HG02970 (cell line): Measurements from ENCODE around the gene AQP6.

ENCODE experiments used
- ATAC-seq: cut with Tn5 transposase; IDR thresholded peaks from one replicate; pipeline ENCODE4 v1.9.1; 2021; ENCODE audit warnings: mild to moderate bottlenecking, moderate library complexity, moderate number of reproducible peaks; ENCODE audit not compliant: unreplicated experiment, low FRiP score

AQP6 gene, protein sequence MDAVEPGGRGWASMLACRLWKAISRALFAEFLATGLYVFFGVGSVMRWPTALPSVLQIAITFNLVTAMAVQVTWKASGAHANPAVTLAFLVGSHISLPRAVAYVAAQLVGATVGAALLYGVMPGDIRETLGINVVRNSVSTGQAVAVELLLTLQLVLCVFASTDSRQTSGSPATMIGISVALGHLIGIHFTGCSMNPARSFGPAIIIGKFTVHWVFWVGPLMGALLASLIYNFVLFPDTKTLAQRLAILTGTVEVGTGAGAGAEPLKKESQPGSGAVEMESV

DNA sequence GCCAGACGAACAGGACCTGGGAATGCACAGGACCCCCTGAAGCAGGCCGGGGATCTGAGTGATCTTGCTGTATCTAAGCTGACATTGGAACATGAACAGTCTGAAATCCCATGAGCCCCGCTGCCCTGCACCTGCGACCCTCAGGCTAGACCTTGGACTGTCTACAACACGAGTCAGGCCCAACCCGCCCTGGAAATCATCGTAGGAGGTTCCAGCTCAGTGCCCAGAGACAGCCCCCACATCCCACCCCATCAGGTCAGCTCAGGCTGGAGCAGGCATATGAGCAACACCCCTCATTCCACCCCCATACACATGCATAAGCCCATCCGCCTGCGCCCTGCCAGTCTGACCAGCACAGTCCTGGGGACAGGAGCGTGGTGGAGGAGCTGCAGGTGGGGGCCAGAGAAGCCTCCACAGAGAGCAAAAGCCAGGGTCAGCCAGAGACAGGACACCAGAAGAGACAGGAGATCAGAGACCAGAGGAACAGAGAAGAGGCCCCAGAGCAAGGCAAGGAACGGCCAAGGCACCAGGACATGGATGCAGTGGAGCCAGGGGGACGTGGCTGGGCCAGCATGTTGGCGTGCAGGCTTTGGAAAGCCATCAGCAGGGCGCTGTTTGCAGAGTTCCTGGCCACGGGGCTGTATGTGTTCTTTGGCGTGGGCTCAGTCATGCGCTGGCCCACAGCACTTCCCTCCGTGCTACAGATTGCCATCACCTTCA lies at the start of gene AQP6:
AQP6 (plus strand) TSS at position 307 of the 720 bp plus-strand sequence; CDS start at position 534, 227 bp downstream.
- no peak for ATAC-seq

DNA sequence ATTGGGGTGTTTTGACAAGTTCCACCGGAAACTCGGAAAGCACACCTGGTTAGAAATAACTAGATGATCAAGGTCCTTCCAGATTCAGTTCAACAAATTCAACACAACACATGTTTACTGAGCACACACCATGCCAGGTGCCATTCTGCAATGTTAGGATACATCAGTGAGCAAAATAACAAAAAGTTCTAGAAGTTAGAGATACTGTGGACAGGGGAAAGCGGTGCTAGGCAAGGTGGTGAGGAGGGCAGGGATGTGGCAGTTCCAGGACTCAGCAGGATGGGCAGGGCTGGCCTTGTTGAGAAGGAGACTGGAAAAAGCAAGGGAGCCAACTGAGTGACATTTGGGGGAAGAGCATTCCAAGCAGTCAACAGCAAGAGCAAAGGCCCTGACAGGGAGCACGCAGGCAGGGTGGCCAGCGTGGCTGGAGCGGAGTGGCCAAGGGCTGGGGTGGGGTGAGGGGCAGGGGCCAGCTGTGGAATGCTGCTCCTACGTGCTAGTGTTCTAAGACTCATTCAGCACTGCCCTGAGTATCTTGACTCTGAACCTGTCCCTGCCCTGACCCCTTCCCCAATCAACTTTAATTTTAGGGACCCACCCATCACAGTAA lies 49.6 kb upstream of the AQP6 start:
- ATAC-seq, result no peak

DNA sequence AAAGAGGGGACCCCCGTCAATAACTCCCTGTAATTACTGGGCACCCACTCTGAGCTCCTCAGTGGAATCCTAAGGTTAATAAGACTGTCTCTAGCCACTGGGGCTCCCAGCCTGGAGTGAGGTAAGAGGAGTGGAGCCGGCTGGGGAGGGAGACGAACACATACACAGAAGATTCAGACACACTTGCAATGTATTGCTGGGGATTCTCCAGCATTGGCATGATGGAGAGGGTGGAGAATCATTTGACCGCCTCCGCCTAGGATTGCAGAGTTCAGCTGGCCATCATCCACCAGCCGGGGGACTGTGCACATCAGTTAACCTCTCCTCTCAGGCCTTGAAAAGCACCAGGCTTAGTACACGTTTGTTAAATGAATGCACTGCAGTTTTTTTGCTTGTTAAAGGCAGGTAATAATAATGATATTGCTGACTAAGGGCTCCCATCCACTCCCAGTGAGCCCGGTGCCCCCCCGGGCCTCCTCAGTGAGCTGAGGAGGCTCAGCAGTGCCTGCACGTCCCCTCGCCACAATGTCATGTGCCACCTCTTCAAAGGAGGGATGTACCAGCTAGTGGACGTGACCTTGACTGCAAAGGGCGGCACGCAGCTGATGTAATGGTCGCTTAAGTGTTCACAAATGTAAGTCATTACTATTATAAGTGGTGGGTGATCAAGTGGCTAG lies 48.7 kb upstream of the AQP6 start:
- no peak for ATAC-seq

DNA sequence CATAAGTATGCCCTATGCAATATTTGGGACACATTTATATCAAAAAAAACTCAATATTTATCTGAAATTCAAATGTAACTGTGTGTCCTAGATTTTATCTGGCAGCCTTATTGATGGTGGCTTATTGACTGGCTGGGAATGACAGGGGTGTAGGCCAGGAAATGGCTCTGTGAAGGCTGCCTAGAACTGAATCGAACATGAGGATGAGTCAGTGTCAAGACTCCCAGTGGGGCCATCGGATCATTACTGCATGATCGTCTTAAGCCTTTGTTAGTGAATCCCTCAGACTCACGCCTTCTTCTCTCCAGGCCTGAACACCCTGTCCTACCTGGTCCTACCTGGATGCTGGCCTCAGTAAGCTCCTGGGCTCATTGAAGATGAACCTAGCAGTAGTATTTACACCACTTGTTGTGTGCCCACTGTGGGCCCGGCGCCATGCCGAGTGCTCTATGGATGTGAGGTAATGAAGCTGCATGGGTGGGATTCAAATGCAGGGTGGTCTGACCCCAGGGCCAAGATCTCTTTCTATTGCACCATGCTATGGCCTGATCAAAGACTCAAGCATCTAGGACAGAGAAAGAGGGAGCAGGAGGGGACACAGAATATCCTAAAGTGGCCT lies 48.0 kb upstream of the AQP6 start:
- ATAC-seq, result no peak

DNA sequence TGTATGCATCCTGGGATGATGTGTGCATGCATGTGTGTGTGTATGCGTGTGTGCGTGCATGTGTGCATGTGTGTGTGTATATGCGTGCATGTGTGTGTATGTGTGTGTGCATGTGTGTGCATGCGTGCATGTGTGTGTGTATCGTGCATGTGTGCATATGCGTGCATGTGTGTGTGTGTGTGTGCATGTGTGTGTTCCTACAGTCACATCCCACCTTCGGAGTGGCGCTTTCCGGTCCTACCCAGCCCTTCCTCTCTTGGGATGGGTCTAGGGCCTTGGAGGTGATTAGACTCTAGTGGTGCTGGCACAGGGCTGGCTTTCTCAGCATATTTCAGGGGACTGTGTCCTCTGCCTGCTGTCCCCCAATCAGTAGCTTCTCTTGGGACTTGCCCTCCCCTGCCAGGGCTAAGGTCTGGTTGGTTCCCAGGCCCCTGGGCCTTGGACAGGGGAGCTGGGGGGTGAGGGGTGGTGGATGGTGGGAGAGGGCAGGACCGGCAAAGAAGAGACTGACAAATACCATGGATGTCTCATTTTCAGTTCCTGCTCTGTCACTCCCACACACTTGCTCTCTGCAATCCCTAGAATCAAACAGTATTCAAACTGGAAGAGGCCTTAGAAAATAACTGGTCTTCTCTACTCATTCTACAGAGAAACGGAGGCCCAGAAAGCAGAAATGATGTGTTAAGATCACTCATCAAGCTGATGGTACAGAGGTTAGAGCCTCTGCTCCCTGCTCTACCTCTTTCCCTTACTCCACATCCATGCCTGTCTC lies 47.1 kb upstream of the AQP6 start:
- no peak for ATAC-seq

DNA sequence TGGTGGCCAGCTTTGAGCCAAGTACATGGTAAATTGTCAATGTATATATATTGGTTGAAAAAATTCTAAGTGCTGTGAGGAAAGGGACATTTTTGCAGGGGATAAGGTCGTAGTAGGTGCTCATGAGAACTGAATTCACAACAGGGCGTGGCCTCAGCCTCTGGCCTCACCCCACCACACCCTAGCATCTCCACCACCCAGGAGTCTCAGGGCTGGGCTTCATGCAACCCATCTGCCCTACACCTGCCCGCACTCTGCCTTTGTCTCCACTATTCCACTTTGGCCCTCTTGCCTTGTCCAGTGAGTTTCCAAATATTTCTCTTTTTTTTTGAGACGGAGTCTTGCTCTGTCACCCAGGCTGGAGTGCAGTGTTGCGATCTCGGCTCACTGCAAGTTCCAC lies 44.3 kb upstream of the AQP6 start:
- no peak for ATAC-seq

DNA sequence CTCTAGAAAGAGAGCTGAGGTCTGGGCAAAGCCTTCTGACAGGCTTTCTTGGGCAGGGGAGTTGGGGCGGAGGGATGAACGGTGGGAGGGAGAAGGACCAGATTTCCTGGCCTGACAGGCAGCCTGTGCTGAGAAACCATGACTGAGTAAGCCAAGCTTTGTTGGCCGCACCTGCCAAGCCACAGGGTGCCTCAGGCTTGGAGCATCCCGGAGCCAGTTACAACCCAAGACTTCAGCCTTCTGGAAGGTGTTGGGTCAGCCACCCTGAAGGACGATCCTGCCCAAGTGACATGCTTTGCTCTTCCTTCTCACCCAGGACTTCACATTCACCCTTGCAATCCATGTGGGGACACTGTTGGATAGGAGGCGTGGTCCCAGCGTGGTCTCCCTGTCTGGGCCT lies 43.2 kb upstream of the AQP6 start:
- ATAC-seq, result no peak

DNA sequence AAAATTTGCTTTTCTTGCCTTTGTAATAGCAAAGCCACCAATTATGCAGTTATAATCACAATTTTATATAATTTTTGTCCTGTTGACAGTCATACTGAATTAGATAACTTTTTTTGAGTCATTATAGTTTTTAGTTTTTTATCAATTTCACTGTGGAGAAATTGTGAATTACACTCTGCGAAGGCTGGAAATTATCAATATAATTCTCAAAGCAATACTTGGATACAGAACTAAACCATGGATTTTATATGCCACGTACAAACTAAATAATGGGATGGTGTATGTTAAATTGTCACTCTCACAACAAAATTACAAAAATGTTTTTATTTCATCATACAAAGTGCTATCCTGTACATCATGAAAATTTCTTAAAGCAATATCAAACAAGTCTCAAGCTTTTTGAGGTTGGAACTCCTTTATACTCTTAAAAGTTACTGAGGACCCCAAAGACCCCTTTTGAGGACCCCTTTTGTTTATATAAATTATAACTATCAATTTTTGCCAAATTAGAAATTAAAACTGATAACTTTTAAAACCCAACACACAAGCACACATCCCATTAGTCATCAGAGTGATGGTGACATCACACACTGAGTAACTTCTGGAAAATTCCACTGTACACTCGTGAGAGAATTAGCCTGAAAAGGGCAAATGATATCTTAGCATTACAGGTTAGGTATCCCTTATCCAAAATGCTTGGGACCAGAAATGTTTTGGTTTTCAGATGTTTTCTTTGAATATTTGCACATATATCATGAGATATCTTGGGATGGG lies 42.0 kb upstream of the AQP6 start:
- no peak for ATAC-seq

DNA sequence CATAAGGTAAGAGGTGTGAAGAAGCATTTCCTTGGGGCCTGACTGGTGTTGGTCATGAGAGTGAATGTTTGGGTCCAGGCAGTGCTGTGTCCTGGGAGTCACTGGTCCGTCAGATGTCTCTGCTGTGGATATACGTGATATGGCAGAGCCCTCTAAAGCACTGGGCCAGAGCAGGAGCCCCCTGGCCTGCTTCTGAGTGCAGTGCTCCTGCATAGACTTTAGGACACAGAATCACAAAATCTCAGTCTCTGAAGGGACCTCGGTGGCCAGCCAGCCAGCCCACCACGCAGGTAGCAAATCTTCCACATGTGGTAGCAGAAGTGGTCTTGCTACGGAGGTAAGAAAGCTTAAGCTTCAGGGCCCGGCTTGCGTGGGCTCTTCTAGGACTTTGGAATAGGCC lies 40.7 kb upstream of the AQP6 start:
- ATAC-seq, result no peak

DNA sequence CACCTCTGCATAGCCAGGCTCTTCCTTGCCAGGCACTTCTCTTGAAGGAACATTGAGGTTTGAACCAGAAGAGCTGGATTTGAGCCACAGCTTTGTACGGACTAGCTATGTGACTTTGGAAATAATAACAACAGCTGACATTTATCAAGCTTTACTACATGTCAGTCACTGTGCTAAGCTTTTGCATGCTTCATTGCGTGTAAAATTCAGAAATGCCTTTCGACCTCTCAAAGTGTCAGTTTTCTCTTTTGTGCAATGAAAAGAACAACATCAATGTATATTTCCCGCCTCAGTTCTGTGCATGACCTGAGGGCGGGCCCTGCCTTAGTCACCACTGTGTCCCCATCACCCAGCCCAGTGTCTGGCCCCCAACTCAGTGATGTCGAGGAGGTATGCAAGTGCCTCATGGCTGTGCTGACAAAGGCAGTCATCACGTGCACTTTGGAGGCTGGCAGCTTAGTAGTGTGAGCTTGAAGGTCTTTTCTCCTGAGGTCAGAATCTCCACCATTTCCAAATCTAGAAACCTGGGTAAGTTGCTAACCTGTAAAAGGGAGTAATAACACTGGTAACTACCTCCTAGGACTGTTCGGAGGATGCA lies 40.1 kb upstream of the AQP6 start:
- ATAC-seq, result no peak

DNA sequence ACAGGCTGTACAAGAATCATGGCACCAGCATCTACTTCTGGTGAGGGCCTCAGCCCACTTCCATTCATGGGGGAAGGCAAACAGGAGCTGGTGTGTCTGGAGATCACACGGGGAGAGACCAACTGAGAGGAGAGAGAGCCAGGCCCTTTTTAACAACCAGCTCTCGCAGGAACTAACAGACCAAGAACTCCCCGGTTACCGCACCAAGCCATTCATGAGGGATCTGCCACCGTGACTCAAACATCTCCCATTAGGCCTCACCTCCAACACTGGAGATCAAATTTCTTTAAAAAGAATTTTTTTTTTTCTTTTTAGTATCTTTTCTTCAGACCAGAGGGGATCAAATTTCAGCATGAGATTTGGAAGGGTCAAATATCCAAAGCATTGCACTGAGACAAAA lies 39.0 kb upstream of the AQP6 start:
- ATAC-seq, result no peak

DNA sequence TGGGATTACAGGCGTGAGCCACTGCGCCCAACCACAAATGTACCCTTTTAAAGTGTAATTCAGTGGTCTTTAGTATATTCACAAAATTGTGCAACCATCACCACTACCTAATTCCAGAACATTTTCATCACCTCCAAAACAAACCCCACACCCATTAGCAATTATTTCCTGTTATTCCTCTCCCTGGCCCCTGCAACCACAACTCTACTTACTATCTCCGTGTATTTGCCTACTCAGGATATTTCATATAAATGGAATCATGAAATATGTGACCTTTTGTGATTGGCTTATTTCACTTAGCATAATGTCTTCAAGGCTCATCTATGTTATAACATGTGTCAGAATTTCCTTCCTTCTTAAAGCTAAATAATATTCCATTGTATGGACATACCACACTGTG lies 38.2 kb upstream of the AQP6 start:
- no peak for ATAC-seq

DNA sequence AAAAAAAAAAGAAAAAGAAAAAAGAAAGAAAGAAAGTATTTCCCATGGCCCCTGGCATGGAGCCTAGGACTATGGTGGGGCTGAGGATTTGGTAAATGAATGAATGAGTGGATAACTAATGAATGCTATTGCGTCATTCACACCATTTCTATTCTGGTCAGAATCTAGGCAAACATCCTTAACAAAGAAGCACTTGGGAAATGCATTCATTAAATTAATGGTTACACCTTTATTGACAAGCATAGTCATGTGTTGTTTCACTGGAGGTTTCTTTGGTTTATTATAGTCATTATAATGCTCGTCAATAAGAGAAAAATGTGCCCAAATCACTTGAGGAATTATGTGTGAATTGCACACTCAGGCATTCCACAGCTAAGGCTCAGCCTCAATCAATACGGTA lies 35.8 kb upstream of the AQP6 start:
- ATAC-seq, result no peak

DNA sequence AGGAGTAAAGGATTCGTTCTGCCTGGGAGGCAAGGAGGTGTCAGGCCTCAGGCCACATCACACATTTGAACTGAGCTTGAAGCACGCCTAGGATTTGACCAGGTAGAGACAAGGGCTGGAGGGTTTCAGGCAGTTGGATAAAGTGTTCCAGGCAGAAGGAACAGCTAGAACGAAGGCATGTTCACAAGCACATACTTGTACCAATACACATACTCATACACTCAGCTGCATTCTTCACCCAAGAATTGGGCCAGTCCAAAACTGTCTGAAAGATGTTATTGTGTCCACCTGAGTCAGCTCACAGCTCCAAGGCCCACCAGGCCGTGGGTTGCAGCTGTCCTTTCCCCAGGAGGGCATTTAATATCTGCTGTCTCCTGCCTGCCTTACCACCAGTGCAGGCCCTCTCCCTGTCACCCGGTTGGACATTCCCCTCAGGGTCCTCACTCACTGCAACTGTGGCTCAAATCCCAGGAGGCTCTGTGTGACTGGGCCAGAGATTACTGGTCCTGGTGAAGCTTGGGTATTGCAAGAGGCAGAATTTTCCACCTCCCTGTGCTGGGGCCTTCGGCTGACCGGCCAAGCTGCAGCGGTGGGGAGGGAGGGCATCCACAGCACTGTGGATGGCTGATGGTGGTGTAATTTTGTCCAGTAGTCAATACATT lies 35.0 kb upstream of the AQP6 start:
- no peak for ATAC-seq

DNA sequence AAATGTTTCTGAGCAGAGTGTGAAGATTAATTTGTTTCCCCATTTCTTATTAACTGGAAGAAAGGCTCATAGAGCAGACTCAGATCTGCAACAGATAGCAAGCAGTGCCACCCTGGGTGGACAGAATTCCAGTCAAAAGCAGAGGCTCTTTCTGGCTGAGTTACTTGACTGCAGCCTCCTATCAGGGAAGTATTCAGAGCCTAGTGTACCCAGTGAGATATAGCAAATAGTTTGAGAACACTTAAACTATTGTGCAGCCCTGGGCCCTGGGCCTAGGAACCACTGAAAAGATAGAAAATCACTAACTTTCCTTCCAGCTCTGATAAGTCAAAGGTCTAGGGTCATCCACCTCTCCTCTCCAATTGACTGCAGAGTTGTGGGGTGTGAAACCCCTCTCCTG lies 33.4 kb upstream of the AQP6 start:
- ATAC-seq, result no peak

DNA sequence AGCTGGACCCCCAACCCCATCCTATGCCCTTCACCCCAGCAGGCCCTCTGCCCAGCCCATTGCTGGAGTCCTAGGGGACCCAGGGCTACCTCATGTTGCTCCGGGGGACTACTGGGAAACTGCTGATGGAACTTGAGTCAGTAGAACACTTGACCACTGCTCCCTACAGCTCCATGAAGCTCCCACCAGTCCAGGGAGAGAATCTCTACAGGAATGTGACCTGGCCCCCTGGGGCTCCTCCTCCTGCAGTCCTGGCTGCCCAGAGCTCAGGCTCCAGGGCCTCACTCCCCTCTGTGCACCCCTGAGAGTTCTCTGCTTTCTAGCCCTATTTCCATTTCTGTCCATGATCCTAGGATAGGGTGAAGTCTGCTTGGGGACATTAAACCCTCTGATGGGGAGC lies 33.0 kb upstream of the AQP6 start:
- ATAC-seq, result no peak

DNA sequence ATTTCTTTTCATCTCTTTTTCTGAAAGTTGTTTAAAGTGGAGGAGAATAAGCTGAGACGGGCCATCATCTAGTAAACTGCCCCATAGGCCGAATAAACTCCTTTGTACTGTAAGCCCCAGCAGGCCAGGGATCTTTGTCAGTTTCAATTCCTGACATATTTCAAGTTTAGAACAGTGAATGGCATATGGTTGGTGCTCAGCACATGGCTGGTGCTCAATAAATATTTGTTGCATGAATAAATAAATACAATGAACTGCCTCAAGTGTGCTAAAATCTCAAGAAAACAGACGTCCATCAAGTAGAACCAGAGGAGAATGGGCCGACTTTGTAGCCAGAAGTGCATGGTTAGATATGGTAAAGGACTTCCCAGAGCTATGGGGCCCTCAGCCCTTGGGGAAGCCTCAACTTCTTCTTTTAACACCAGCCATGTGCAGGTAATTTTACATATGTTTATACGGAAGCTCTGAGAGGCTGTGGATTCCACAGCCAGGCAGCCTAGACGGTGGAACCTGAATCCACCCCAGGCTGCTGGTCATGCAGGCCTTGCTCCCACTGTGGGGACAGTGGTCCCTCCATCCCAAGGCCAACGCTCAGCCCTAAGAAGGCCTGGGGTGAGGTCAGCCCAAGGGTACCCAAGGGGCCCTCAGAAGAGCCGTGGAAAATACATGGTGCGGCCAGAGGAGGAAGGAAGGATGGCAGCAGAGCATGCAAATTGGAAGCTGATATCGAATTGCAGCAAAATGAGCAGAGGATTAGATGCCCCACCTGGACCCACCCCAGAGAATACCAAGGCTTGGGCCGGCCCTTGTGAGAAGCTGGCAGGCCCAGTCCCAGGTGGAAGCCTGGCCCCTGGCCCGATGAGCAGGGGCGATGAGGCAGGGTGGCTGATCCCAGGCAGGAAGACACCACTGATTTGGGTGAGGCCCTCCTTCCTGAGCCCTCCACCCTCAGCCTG lies 30.9 kb upstream of the AQP6 start:
- no peak for ATAC-seq
